Activated CD4-positive, alpha-beta T cell treated with anti-CD3 and anti-CD28 coated beads, Interleukin-2, amount 50 U/mL, for 16 hours (primary cell): Measurements from ENCODE around the gene LRP10.

Source experiments
- DNase-seq: peaks from one replicate; pipeline ENCODE4 v3.0.0-alpha.2; 2020

LRP10 gene

GRCh38 chr14:22926316-22926715, 54.8 kb downstream of the LRP10 start:
- no peak for DNase-seq

- DNase-seq = no peak
Measured at GRCh38 chr14:22928237-22929103, 56.9 kb downstream of the LRP10 start.

- DNase-seq = peak; percentile 99
Measured at GRCh38 chr14:22929104-22929960, 57.8 kb downstream of the LRP10 start, which contains the start of gene PRMT5. Gene PRMT5 (minus strand): TSS chr14:22929376. CDS start chr14:22929361, 15 bp downstream.

- no peak for DNase-seq
Measured at GRCh38 chr14:22929961-22930364, 58.4 kb downstream of the LRP10 start.
